NCI-H748 (cell line): ENCODE measurements around the gene MEP1A.
"Not testable (repeated sequence)": the region's sequence is repeated elsewhere in the genome, so short reads cannot be mapped to it uniquely, and the experiment has no call there.

Experiments
- DNase-seq: peaks from one replicate; lab custom pipeline; 2025; ENCODE audit not compliant: unreplicated experiment; lab: John Stamatoyannopoulos, UW

Gene MEP1A

DNA sequence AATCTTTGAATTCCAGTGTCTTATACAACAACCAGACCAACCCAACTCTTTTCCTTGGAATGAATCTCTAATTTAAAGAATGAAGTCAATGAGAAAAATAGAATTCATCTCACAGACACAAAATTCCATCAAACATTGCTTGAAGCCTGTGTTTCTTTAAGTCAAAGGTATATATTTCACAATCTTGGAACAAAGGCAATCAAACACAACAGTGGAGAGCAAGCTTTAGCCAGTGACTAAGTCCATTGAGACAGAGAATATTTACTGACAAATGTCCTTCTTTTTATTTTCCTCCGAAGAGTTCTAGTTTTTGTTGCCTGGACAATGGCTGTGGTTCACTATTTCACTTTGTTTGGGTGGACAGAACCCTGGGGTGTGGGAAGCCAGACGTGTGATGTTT lies 35.8 kb downstream of the MEP1A start:
- no peak for DNase-seq

DNA sequence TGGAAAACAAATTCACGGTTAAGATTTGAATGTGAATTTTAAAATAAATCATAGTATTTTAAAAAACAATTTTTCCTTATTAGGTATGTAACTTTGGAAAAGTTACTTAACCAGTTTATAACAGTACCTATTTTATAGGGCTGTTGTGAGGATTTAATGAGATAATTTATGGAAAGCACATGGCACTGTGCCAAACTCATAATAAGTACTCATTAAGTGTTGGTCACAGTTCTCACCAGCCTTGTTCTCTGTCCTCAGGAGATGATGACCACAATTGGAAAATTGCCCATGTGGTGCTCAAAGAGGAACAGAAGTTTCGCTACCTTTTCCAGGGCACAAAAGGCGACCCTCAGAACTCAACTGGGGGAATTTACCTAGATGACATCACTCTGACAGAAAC lies 39.6 kb downstream of the MEP1A start:
- peak; percentile 40 for DNase-seq

DNA sequence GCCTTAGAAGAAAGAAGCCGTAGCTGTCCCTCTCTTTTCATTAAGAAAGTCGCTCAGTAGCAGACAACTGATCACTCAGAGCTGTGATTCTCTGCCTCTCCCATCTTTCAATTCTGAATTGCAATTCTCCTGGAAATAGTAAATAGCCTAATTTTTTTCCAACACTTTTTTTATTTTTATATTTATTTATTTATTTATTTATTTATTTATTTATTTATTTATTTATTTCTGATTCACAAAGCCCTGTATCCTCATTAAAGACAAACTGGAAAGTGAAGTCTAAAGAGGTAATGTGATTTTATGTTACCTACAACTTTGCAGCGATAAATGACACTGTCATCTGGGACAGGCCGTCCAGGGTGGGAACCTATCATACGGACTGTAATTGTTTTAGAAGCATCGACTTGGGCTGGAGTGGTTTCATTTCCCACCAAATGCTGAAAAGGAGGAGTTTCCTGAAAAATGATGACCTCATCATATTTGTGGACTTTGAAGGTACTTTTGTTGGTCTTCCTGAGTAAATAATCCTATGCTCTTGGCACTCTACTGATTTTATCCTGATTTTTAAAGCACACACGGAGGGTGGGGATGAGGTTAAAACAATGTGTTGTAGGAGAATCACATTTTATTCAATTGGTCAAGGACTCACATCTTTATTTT lies 41.2 kb downstream of the MEP1A start:
- DNase-seq: not testable (repeated sequence)

DNA sequence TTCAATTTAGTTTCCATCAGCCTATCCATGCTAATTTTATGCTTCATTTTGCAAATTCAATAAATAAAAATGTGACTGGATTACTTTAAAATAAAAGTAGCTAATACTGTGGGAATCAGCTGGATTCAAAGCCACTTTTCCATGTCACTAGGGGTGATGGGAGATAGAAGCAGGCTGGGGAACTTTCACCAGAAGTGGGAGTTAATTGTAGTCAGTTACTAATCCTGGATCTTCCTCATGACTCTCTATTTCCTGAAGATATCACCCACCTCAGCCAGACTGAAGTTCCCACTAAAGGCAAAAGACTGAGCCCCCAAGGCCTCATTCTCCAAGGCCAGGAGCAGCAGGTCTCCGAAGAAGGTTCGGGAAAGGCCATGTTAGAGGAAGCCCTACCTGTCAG lies 41.8 kb downstream of the MEP1A start:
- not testable (repeated sequence) for DNase-seq

DNA sequence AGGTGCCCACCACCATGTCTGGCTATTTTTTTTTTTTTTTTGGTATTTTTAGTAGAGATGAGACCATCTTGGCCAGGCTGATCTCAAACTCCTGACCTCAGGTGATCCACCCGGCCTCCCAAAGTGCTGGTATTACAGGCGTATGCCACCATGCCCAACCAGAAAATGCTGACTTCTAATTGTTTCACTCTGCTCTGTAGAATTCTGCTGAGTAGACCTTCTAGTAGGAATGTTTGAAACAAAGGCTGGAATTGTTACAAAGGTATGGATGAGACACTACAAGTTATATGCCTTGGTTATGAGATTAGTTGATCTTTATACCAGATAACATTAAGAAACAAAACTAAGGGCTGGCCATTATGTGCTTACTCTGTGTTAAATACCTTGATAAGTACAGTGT lies 44.8 kb downstream of the MEP1A start:
- no peak for DNase-seq

DNA sequence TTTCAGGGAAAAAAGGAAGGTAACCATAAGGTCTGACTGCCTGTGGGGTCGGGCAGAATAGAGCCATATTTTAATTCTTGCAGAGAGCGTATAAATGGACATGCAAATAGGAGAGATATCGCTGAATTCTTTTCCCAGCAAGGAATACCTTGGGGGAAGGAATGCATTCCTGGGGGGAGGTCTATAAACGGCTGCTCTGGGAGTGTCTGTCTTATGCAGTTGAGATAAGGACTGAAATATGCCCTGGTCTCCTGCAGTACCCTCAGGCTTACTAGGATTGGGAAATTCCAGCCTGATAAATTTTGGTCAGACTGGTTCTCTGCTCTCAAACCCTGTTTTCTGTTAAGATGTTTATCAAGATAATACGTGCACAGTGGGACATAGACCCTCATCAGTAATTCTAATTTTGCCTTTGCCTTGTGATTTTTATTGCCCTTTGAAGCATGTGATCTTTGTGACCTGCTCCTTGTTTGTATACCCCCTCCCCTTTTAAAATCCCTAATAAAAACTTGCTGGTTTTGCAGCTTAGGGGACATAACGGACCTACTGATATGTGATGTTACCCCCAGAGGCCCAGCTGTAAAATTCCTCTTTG lies 49.2 kb downstream of the MEP1A start:
- not testable (repeated sequence) for DNase-seq

DNA sequence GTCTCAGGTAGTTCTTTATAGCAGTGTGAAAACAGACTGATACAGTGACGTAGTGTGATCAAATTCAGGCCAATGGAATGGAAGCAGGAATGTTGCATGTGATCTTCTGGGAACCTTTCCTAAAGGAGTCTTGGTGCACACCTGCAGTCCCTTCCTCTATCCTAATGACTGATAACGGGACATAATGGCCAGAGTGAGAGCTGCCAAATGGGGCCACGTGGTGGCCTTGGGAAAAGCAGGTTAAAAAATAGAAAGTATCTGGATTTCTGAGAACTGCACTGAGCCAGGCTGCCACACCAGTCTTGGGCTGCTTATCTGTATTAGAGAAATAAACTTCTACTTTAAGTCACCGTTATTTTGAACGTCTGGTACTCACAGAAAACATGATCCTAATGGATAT lies 51.9 kb downstream of the MEP1A start:
- DNase-seq: no peak

DNA sequence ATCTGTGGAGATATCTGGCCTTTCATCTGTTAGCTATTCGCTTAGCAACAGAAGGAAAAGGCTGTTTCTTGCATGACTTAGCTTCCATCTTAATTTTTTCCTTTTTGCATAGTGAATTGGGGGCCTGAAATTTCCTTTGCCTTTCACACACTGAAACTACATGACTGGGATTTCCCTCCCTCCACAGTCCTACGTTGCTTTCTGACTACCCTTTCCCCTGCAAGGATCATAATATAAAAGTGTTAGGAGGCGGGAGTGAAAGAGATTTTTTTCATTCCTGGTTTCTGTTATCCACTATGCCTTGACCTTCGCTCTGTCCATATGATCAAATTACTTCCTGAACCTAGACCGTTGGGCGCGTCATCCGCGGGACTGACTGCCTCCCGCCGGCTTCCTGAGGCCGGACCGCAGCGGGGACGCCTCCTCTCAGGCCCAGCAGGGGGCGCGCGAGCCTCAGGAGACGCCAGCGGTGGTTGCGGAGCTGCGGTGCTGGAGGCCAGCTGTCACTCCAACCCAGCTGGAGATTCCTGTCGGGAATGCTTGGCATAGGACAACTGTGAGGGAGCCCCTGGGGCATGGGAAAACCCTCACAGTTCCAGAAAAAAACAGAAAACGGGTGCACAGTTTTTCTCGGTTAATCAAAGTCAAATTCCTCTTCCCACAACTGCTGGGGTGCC lies 55.6 kb downstream of the MEP1A start:
- DNase-seq: peak; percentile 87

DNA sequence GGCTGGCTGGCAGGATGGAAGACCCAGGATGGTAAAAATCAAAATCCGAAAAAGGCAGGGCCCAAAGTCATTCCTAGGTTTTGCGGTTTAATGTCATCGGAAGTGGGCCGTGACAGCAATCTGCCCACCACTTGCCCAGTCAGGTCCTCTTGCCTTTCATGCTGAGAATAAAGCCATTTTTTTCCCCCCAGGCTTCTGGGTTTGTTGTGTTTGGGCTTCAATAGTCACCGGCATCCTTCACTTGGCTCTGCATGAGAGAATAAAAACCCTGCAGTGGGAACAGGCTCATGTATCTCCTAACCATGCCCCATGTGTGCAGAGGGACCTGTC lies 56.1 kb downstream of the MEP1A start:
- no peak for DNase-seq

DNA sequence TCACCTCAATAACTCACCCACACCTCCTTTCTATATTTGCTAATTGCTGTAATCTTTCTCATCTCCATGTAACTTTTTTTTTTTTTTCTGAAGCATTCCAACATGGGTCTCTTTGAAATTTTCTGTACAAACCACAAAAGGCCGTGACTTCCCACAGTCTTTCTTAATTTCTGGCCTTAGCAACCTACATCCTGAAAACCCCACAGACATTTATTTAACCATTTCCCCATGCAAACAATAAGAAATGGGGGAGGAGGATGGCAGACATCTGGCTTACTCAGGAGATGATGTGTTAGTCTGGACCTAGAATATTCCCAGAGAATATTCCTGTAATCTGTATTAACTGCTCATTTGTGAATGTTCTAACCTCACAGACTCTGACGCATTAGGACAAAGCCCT lies 57.6 kb downstream of the MEP1A start:
- DNase-seq: no peak

DNA sequence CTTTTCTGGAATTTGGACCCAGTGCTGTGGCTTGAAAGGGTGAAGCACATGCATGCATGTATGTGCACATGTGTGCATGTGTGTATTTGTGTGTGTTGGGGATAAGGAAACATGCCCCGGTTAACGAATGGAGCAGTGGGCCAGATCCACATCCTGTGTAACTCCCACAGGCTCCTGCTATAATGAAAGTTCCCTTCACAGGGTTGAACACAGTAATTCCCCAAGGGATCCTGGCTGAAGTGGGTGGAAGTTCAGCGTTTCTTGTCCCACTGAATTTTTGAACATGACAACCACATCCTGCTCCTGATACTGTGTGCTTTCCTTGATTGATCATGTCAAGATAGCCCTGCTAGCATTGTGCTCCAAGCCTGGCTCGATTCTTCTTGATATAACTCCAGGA lies 58.4 kb downstream of the MEP1A start:
- DNase-seq: not testable (repeated sequence)

DNA sequence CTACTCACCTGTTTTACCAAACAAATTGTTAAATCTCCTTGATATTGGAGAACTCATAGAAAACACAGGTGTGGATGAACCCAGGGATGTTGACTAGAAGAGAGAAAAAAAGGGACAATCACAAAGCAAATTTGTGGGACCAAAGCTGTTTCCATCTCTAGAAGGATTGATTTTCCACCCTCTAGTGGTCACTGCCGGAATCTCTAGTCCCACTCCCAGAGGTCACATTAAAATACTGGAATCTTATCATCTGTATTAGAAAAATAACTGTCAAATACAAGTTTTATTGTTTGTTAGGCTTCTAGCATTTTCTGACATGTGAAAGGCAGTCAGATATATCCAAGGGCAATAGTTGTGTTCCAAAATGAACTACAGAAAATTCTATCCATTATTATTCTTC lies 62.8 kb downstream of the MEP1A start:
- DNase-seq: peak; percentile 27

DNA sequence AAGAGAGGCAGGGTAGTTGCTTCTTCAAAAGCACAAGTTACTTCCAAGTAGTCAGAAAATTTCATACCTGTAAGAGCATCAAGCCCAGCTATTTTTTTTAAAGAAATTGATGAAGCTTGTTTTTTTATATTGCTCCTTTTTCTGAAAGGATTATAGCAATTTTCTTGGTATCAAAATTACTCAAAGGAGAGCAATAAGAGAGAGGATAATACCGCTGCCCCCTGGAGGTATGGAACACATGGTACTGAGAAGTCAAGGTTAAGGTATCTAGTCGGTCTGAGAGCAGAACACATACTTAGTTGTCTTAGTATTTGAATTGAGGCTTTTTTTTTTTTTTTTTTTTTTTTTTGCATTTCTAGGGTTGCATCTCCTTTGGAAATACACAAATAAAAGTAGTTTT lies 69.2 kb downstream of the MEP1A start:
- no peak for DNase-seq

DNA sequence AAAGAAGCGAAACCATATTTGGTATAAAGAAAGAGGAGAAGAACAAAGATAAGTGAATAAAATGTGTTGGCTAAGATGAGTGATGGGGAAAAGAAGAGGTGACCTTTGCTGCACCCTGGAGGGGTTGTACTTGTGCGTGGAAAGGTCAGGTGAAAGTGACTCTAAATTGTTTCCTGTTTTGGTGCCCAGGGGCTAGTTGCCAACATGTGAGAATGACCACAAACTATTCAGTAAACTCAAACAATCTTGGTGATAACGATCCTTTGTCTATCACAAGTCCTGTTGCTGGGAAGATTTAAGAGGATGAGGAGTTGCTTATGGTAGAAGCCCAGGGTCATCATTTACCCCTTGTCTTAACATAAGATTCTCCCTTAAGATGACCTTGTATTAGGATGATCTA lies 70.6 kb downstream of the MEP1A start:
- DNase-seq: no peak

DNA sequence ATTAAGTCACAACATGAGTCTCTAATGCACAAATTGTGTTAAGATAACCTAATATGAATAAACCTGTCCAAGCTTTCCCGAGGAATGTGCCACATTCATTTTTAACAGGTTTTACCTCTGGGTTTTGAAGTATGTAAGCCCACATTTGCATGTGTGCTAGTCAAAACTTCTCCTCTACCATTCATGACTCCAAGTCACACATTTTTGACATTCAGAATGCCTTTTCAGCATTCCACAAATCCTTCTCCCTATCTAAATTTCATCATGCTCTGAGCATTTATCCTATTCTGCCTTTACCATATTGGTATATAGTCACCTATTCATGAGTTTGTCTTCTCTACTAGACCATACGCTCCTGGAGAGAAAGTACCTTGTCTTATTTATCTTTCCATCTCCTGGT lies 72.0 kb downstream of the MEP1A start:
- DNase-seq: no peak

DNA sequence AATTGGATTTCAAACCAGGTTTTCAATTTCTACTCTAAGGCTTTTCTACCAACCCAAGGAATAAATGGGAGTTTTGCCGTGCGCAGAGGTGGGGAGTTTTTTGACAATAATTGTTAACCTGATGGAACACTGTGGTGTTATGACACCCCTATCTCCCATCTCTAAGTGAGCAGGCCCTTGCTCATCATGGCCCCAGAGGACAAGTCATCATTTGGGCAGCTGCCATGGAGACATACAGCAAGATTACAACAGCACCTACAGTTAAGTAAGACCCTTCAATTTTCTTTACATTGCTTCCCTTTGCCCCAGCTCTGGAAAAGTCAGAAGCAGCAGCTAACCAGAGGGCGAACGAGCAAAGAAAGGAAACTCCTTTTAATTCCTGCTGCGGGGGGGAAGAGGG lies 74.2 kb downstream of the MEP1A start:
- DNase-seq: no peak

DNA sequence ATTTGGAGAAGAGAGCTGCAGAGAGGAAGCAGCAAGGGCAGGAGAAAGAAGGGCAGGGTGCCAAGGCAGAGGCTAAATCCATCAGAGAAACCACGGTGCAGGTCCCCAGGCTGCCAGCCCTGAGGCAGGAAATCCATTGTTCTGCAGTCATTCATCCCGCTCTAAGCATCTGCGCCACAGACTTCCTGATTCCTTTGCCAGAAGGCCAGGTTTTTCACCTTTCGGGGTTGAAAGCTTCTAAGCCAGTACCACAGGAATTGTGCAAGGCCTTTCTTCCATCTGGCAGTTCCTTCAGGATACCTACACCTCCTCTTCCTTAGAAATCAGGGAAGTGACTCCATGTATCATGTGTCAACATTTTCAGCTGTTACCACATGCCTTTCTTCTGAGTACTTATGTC lies 82.9 kb downstream of the MEP1A start:
- peak; percentile 77 for DNase-seq

DNA sequence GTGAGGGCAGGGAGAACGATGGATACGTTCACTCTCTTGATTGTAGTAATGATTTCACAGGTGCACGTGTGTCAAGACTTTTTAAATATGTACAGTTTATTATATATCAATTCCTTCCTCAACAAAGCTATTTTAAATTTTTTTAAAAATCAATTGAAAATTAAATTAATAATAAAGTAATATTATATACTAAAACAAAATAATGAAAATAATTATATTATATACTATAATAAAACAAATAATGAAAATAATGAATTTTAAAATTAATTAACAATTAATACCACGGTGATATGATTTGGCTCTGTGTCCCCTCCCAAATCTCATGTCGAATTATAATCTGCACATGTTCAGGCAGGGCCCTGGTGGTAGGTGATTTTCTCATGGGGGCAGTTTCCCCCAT lies 85.8 kb downstream of the MEP1A start:
- no peak for DNase-seq

DNA sequence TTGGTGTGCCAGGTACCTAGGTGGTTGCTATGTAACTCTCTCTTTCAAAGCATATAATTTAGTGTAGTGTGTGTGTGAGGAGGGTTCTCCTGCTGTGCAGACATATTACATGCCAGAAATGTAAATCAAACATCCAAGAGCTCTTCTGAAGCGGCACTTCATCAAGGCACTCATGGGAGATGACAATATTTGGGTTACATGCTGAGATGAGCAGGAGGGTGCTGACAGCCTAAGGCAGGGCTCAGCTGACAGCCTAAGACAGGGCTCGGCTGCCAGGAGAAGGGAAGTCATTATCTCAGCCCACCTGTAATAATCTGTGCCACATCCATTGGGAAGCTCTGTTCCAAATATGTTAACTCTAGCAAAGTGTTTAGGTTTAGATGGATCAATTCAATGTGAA lies 89.5 kb downstream of the MEP1A start:
- DNase-seq: peak; percentile 96

DNA sequence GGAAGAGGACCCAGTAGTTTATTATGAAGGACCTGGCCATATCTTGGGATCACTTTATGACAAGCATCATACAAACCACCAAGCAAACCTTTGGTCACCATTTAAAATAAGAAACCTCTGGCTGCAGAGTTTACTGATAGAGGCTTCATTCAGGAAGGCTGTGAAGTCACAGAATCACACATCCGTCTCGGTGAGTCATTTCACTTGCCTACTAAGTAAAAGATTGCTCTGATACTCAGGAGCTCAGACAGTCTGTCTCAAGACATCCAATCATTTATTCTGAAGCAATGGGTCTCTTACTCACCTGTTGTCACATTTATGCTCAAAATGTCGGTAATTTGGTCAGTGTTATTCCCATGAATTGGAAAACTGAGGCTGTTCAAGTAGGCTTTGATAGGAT lies 94.8 kb downstream of the MEP1A start:
- DNase-seq: no peak

DNA sequence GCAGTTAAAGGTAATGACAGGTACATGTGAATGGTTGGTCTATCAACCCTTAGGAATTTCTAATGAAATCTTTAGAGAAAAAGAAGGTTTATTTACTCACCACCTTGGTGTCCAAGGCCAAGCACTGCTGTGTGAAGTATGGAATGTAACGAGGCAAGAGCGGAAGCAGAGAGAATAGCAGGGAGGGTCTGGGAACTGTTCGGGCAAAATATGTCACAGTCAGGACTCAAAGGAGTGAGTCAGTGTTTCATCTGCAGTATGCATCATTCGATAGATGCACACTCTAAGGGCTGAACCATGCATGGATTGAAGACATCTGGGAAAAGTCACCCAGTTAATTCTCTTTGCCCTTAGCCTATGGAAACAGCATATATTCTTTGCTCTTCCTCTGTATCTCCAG lies 95.4 kb downstream of the MEP1A start:
- DNase-seq: no peak
